ENCODE measurements around the gene S100A13.
A peak's percentile ranks its signal among the peaks of the same experiment; 100 is the strongest.

S100A13 gene

DNA sequence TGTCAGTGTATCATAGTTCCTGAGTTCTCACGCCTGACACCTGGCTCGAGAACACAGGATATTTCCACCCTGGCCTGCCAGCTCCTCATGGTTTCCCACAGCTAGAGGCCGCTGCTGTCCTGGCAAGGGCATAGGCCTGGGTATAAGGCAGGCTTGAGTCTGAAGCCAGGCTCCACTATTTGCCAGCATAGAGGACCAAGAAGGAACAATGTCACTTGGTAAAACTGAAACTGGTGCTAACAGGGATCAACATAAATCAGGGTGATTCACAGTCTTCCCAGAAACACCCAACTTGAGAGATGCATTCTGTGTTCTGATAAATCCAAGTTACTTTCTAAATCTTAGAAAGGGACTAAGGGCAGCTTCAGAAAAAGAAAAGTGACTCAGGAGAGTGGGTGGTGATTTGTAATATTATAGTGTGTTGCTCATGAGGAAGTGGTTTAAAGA is 54.7 kb downstream of the S100A13 start:
- no peak overlapping the region for H3K27ac ChIP-seq (ENCODE audit: low read depth, low read length)
- H2AFZ ChIP-seq (ENCODE audit: low read depth, low read length, severe bottlenecking), result no peak overlapping the region
- no peak overlapping the region for H3K4me2 ChIP-seq (ENCODE audit: low read depth, low read length, poor library complexity, severe bottlenecking)

DNA sequence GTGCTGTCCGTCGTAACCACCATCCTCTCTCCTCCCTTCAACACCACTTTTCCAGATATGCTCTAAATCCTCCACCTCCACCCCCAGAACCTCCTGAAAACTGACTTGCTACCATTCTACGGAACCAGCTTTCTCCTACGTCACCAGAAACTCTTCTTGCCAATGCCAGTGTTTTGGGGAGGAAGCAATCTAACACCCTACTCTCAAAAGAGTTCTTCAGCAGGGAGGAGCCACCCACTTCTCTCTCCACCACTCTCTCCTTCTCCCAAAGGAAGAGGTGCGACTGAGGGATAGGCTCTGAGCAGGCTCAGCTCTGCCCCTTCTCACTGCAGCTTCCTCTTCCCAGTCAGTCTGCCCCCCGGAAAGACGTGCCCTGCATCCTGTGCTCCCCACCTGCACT is 55.6 kb downstream of the S100A13 start:
- Histone ChIP-seq H3K9me3 (ENCODE audit: insufficient read depth, low read length) (no peaks in the 10 kb centered on the region), H3K4me2 (ENCODE audit: low read depth, low read length, poor library complexity, severe bottlenecking) (no peak overlapping the region), H3K79me2 (ENCODE audit: insufficient read depth, low read length) (no peaks in the 10 kb centered on the region), H3F3A (ENCODE audit: insufficient read depth) (no peaks in the 10 kb centered on the region), H2AFZ (ENCODE audit: low read depth, low read length, severe bottlenecking) (no peak overlapping the region), H3K9ac (ENCODE audit: low read length) (no peak overlapping the region), H3K4me3 (ENCODE audit: insufficient read depth, low read length, poor library complexity, severe bottlenecking) (no peak overlapping the region), H3K27me3 (ENCODE audit: low read length) (no peaks in the 10 kb centered on the region), H4K20me1 (ENCODE audit: low read depth, low read length) (no peaks in the 10 kb centered on the region), H3K36me3 (ENCODE audit: low read length) (no peaks in the 10 kb centered on the region), H3K9me2 (replicated peaks; ENCODE audit: insufficient read depth, low read length) (no peaks in the 10 kb centered on the region), H3K27ac (ENCODE audit: low read depth, low read length) (no peak overlapping the region)
- TF ChIP-seq, protein P1, sequence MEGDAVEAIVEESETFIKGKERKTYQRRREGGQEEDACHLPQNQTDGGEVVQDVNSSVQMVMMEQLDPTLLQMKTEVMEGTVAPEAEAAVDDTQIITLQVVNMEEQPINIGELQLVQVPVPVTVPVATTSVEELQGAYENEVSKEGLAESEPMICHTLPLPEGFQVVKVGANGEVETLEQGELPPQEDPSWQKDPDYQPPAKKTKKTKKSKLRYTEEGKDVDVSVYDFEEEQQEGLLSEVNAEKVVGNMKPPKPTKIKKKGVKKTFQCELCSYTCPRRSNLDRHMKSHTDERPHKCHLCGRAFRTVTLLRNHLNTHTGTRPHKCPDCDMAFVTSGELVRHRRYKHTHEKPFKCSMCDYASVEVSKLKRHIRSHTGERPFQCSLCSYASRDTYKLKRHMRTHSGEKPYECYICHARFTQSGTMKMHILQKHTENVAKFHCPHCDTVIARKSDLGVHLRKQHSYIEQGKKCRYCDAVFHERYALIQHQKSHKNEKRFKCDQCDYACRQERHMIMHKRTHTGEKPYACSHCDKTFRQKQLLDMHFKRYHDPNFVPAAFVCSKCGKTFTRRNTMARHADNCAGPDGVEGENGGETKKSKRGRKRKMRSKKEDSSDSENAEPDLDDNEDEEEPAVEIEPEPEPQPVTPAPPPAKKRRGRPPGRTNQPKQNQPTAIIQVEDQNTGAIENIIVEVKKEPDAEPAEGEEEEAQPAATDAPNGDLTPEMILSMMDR (IDR thresholded peaks at IDR 0.05; ENCODE audit: insufficient read depth, low read length, poor library complexity, severe bottlenecking), result no peak
- TF ChIP-seq EZH2phosphoT487 (conservative IDR thresholded peaks at IDR 0.05; ENCODE audit: low read length), result no peak

More for the DNA sequence above, 54.7 kb downstream of the S100A13 start:
- H3K79me2 ChIP-seq (ENCODE audit: insufficient read depth, low read length), result no peaks in the 10 kb centered on the region
- H3K9ac ChIP-seq (ENCODE audit: low read length), result no peak overlapping the region
- no peaks in the 10 kb centered on the region for H4K20me1 ChIP-seq (ENCODE audit: low read depth, low read length)
- H3K9me3 ChIP-seq (ENCODE audit: insufficient read depth, low read length), result no peaks in the 10 kb centered on the region
- no peaks in the 10 kb centered on the region for H3K27me3 ChIP-seq (ENCODE audit: low read length)
- no peaks in the 10 kb centered on the region for H3K36me3 ChIP-seq (ENCODE audit: low read length)
- TF ChIP-seq, protein P1 (IDR thresholded peaks at IDR 0.05; ENCODE audit: insufficient read depth, low read length, poor library complexity, severe bottlenecking), result peak; percentile 69
- no peak for TF ChIP-seq EZH2phosphoT487 (conservative IDR thresholded peaks at IDR 0.05; ENCODE audit: low read length)
- H3K4me3 ChIP-seq (ENCODE audit: insufficient read depth, low read length, poor library complexity, severe bottlenecking), result no peak overlapping the region
- no peaks in the 10 kb centered on the region for H3F3A ChIP-seq (ENCODE audit: insufficient read depth)
- H3K9me2 ChIP-seq (replicated peaks; ENCODE audit: insufficient read depth, low read length), result no peaks in the 10 kb centered on the region

DNA sequence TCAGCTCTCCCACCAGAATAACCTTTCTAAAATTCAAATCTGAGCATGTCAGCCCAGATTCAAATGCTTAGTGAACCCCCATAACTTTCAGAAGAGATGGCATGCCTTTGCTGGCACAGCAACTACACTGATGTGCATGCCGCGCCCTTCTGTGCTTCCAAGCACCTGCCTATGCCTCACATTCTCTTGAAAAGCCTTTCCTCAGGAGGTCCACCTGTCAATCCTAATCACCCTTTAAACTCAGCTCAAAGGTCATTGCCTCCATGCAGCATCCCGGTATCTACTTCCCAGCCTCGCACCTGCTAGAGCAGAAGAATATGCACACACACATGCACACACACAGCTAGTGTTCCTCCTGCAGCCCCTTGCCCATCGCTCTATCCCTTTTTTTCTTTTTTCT is 56.4 kb downstream of the S100A13 start:
- H3K27me3 ChIP-seq (ENCODE audit: low read length), result no peaks in the 10 kb centered on the region
- H3F3A ChIP-seq (ENCODE audit: insufficient read depth), result no peaks in the 10 kb centered on the region
- no peak overlapping the region for H3K4me2 ChIP-seq (ENCODE audit: low read depth, low read length, poor library complexity, severe bottlenecking)
- H3K79me2 ChIP-seq (ENCODE audit: insufficient read depth, low read length), result no peaks in the 10 kb centered on the region
- no peak overlapping the region for H3K4me3 ChIP-seq (ENCODE audit: insufficient read depth, low read length, poor library complexity, severe bottlenecking)
- H3K9me2 ChIP-seq (replicated peaks; ENCODE audit: insufficient read depth, low read length), result no peaks in the 10 kb centered on the region
- no peak overlapping the region for H3K9ac ChIP-seq (ENCODE audit: low read length)
- no peaks in the 10 kb centered on the region for H3K36me3 ChIP-seq (ENCODE audit: low read length)
- no peak overlapping the region for H3K27ac ChIP-seq (ENCODE audit: low read depth, low read length)
- no peak overlapping the region for H2AFZ ChIP-seq (ENCODE audit: low read depth, low read length, severe bottlenecking)
- H3K9me3 ChIP-seq (ENCODE audit: insufficient read depth, low read length), result no peaks in the 10 kb centered on the region
- no peaks in the 10 kb centered on the region for H4K20me1 ChIP-seq (ENCODE audit: low read depth, low read length)
- TF ChIP-seq, protein P1 (IDR thresholded peaks at IDR 0.05; ENCODE audit: insufficient read depth, low read length, poor library complexity, severe bottlenecking), result no peak
- TF ChIP-seq EZH2phosphoT487 (conservative IDR thresholded peaks at IDR 0.05; ENCODE audit: low read length), result no peak
